Glutamatergic neuron (in vitro differentiated cells): ENCODE results near the gene INPP5F. TPM values are rescaled to one million over a fixed set of nuclear protein-coding genes. Genes with fewer than 3 reads are reported as not detected.
A peak's percentile ranks its signal among the peaks of the same experiment; 100 is the strongest.
"Not testable (repeated sequence)": the region's sequence is repeated elsewhere in the genome, so short reads cannot be mapped to it uniquely, and the experiment has no call there.

Experiments used
- DNase-seq: peaks from one replicate; pipeline ENCODE4 v3.0.0; 2022
- H3K27ac Mint-ChIP-seq: one replicate; pipeline ENCODE4 v1.8.0; 2020; ENCODE audit warnings: mild to moderate bottlenecking, mixed read lengths, inconsistent platforms; ENCODE audit not compliant: unreplicated experiment
- H3K27me3 Mint-ChIP-seq: one replicate; pipeline ENCODE4 v1.8.0; 2020; ENCODE audit warnings: mild to moderate bottlenecking, moderate library complexity, mixed read lengths, inconsistent platforms; ENCODE audit not compliant: unreplicated experiment
- H3K36me3 Mint-ChIP-seq: one replicate; pipeline ENCODE4 v1.8.0; 2020; ENCODE audit warnings: mild to moderate bottlenecking, mixed read lengths, inconsistent platforms; ENCODE audit not compliant: unreplicated experiment
- H3K4me1 Mint-ChIP-seq: one replicate; pipeline ENCODE4 v1.8.0; 2020; ENCODE audit warnings: mild to moderate bottlenecking, low read depth, mixed read lengths, inconsistent platforms; ENCODE audit not compliant: unreplicated experiment
- H3K4me3 Mint-ChIP-seq: one replicate; pipeline ENCODE4 v1.8.0; 2020; ENCODE audit warnings: mild to moderate bottlenecking, mixed read lengths, inconsistent platforms; ENCODE audit not compliant: unreplicated experiment
- H3K9me3 Mint-ChIP-seq: one replicate; pipeline ENCODE4 v1.8.0; 2020; ENCODE audit warnings: mild to moderate bottlenecking, moderate library complexity, mixed read lengths, inconsistent platforms; ENCODE audit not compliant: unreplicated experiment
- total RNA-seq: library from RNA; stranded (reverse); fragmentation: NEBNext Ultra II Directional; extraction: Animal tissue kit (Norgen Biotek cat#: 25700); gene quantifications from one replicate; pipeline ENCODE4 v1.2.1, GENCODE V29; 2021; ENCODE audit not compliant: unreplicated experiment
- TF ChIP-seq, protein P1 (sequence below): fragments of 200-600 bp; sonication (generic); IDR thresholded peaks from one replicate; pipeline ENCODE4 v1.5.0; 2021; ENCODE audit not compliant: partially characterized antibody, unreplicated experiment

Gene INPP5F
- total RNA-seq, 1 donor from 2014 or later, result 186 TPM

DNA sequence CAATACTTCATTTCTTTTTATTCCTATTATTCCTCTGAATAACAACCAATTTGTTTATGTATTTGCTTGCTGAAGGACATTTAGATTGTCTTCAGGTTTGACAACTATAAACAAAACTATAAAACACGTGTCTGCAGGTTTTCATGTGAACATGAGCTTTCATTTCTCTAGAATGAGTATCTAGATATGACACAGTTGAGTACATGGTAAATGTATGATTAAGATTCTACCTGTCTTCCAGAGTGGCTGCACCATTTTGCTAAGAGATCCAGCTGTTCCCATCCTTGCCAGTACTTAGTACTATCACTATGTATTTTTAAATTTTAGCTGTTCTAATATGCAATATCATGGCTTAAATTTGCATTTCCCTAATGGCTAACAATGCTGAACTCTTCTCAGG lies 136.7 kb downstream of the INPP5F start:
- no peak for DNase-seq
- TF ChIP-seq, protein P1, sequence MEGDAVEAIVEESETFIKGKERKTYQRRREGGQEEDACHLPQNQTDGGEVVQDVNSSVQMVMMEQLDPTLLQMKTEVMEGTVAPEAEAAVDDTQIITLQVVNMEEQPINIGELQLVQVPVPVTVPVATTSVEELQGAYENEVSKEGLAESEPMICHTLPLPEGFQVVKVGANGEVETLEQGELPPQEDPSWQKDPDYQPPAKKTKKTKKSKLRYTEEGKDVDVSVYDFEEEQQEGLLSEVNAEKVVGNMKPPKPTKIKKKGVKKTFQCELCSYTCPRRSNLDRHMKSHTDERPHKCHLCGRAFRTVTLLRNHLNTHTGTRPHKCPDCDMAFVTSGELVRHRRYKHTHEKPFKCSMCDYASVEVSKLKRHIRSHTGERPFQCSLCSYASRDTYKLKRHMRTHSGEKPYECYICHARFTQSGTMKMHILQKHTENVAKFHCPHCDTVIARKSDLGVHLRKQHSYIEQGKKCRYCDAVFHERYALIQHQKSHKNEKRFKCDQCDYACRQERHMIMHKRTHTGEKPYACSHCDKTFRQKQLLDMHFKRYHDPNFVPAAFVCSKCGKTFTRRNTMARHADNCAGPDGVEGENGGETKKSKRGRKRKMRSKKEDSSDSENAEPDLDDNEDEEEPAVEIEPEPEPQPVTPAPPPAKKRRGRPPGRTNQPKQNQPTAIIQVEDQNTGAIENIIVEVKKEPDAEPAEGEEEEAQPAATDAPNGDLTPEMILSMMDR, result no peak
- no peak overlapping the region for H3K4me3 Mint-ChIP-seq
- no peaks in the 10 kb centered on the region for H3K9me3 Mint-ChIP-seq
- no peaks in the 10 kb centered on the region for H3K36me3 Mint-ChIP-seq
- H3K27ac Mint-ChIP-seq, result no peak overlapping the region
- H3K27me3 Mint-ChIP-seq, result no peaks in the 10 kb centered on the region
- H3K4me1 Mint-ChIP-seq, result peaks cover 2% of the 10 kb centered on the region

DNA sequence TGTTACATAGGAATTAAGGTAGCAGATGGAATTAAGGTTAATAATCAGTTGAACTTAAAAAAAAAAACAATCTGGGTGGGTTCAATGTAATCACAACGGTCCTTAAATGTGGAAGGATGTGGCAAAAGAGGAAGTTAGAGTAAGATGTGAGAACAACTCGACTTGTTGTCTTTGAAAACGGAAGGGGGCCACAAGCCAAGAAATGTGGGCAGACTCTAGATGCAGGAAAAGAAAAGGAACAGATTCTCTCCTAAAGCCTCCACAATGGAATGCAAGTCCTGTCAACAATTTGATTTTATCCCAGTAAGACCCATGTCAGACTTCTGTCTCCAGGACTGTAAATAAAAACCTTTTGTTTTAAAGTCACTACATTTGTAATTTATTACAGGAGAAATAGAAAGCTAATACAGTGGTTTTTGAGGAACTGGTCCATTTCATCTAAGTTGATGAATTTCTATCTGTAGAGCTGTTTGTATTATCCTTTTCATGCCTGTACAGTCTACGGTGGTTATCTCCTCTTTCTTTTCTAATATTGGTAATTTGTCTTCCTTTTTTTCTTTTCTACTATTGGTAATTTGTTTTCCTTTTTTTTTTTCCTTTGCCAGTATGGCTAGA lies 138.2 kb downstream of the INPP5F start:
- Mint-ChIP-seq H3K9me3 (no peaks in the 10 kb centered on the region), H3K27me3 (no peaks in the 10 kb centered on the region), H3K27ac (peak overlapping the region; percentile 55), H3K4me1 (peaks cover 2% of the 10 kb centered on the region), H3K36me3 (no peaks in the 10 kb centered on the region), H3K4me3 (no peak overlapping the region)
- DNase-seq, result no peak
- TF ChIP-seq, protein P1, result no peak

DNA sequence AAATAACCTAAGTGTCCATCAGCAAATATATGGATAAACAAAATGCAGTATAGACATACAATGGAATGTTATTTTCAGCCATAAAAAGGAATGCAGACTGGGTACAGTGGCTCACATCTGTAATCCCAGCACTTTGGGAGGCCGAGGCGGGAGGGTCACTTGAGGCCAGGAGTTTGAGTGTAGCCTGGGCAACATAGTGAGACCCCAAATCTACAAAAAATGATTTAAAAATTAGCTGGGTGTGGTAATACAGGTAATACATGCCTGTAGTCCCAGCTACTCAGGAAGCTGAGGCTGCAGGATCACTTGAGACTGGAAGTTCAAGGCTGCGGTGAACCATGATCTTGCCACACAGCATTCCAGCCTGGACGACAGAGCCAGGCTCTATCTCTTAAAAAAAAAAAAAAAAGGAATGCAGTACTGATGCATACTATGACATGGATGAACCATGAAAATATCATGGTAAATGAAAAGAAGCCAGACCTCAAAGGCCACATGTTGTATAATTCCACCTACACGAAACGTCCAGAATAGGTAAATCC lies 139.9 kb downstream of the INPP5F start:
- no peak overlapping the region for H3K4me3 Mint-ChIP-seq
- no peaks in the 10 kb centered on the region for H3K36me3 Mint-ChIP-seq
- no peaks in the 10 kb centered on the region for H3K9me3 Mint-ChIP-seq
- TF ChIP-seq, protein P1, result no peak
- peaks cover 5% of the 10 kb centered on the region for H3K4me1 Mint-ChIP-seq
- no peaks in the 10 kb centered on the region for H3K27me3 Mint-ChIP-seq
- DNase-seq, result no peak
- H3K27ac Mint-ChIP-seq, result peak overlapping the region; percentile 53

DNA sequence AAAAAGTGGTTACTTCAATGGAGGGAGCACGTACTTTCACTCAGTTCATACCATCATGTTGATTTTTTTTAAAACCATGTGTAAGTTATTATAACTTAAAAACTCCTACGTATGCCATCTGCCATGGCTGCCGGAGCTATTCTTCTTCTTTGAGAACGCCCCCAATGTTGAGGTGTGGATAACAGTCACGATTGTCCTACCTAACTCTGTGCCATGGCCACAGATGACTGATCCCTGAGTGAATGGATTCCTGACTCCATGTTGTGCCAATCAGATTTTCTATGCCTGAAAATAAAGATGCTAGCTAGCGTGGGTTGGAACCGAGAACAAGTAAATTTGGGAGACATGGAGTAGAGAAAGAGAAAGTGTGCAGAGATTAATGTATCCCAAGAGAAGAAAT lies 141.5 kb downstream of the INPP5F start:
- peaks cover 3% of the 10 kb centered on the region for H3K9me3 Mint-ChIP-seq

DNA sequence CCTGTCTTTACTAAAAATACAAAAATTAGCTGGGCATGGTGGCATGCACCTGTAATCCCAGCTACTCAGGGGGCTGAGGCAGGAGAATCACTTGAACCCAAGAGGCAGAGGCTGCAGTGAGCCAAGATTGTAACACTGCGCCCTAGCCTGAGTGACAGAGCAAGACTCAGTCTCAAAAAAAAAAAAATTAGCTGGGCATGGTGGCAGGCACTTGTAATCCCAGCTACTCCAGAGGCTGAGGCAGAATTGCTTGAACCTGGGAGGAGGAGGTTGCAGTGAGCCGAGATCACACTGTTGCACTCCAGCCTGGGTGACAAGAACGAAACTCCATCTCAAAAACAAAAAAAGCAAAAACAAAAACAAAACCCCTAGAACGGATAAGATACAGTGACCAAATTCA lies 143.5 kb downstream of the INPP5F start:
- H3K27ac Mint-ChIP-seq, DNase-seq, H3K36me3 Mint-ChIP-seq, H3K9me3 Mint-ChIP-seq, H3K27me3 Mint-ChIP-seq, H3K4me3 Mint-ChIP-seq: not testable (repeated sequence)
- H3K4me1 Mint-ChIP-seq, result peaks cover 15% of the 10 kb centered on the region

More for the DNA sequence above, 141.5 kb downstream of the INPP5F start:
- Mint-ChIP-seq H3K4me3 (no peak overlapping the region), H3K4me1 (peaks cover 12% of the 10 kb centered on the region), H3K27me3 (peaks cover 4% of the 10 kb centered on the region), H3K27ac (no peak overlapping the region), H3K36me3 (no peaks in the 10 kb centered on the region)
- DNase-seq, result no peak
- TF ChIP-seq, protein P1, result no peak
